Subcutaneous adipose tissue (tissue), 4 donors: ENCODE results near the gene CAB39. TPM values are rescaled to one million over a fixed set of nuclear protein-coding genes. Genes with fewer than 3 reads are reported as not detected.

ENCODE experiments used
- CTCF ChIP-seq: fragments of 450-650 bp; IDR thresholded peaks from one replicate; pipeline ENCODE4 v1.5.1; 2016; ENCODE audit warnings: low read depth, mild to moderate bottlenecking, control low read depth, antibody characterized with exemption, moderate library complexity
- total RNA-seq, 4 donors: library from RNA; depleted of rRNA; stranded (reverse); fragments of >200 nt; gene quantifications; one replicate each; pipeline ENCODE4 v1.1.0, GENCODE V29; 2016

The CAB39 gene
- total RNA-seq, 4 donors from 2014 or later = 93.8 to 142 (median 107) TPM

GRCh38 chr2:230693411-230693810 is 19.2 kb upstream of the CAB39 start:
- no peak for TF ChIP-seq CTCF

- no peak for TF ChIP-seq CTCF
These were observed 18.4 kb upstream of the CAB39 start for GRCh38 chr2:230694241-230694640.

GRCh38 chr2:230695551-230695950 is 17.1 kb upstream of the CAB39 start:
- no peak for TF ChIP-seq CTCF

- no peak for TF ChIP-seq CTCF
These were observed 16.0 kb upstream of the CAB39 start for GRCh38 chr2:230696670-230697069.

GRCh38 chr2:230697676-230698075 is 15.0 kb upstream of the CAB39 start:
- TF ChIP-seq CTCF = no peak

- no peak for TF ChIP-seq CTCF
These were observed 12.2 kb upstream of the CAB39 start for GRCh38 chr2:230700447-230700846.

GRCh38 chr2:230701308-230701707 is 11.3 kb upstream of the CAB39 start:
- no peak for TF ChIP-seq CTCF
